Neural progenitor cell (in vitro differentiated cells): ENCODE measurements around the gene TXNRD3. TPM values are rescaled to one million over a fixed set of nuclear protein-coding genes. Genes with fewer than 3 reads are reported as not detected.

Source experiments
- DNase-seq: peaks from one replicate; pipeline ENCODE4 v3.0.0-alpha.2; 2016; ENCODE audit warnings: low spot score
- H2AFZ ChIP-seq: fragments of 200-600 bp; sonication (generic); replicated peaks from 2 replicates; pipeline ENCODE4 v1.6.1; 2016; ENCODE audit warnings: antibody characterized with exemption
- H3F3A ChIP-seq: fragments of 200-600 bp; sonication (generic); 2 replicates; pipeline ENCODE4 v1.6.1; 2016; ENCODE audit warnings: antibody characterized with exemption, low read depth
- H3K27ac ChIP-seq: fragments of 200-600 bp; sonication (generic); 2 replicates; pipeline ENCODE4 v1.5.1; 2016; ENCODE audit warnings: mild to moderate bottlenecking
- H3K27me3 ChIP-seq: fragments of 200-600 bp; sonication (generic); 2 replicates; pipeline ENCODE4 v1.6.1; 2016; ENCODE audit warnings: mild to moderate bottlenecking, moderate library complexity
- H3K36me3 ChIP-seq: fragments of 200-600 bp; sonication (generic); 2 replicates; pipeline ENCODE4 v1.5.1; 2016
- H3K4me1 ChIP-seq: fragments of 200-600 bp; sonication (generic); 2 replicates; pipeline ENCODE4 v1.6.1; 2016; ENCODE audit warnings: mixed run types
- H3K4me2 ChIP-seq: fragments of 200-600 bp; sonication (generic); 2 replicates; pipeline ENCODE4 v1.6.1; 2016
- H3K4me3 ChIP-seq: fragments of 200-600 bp; sonication (generic); 2 replicates; pipeline ENCODE4 v1.5.1; 2016
- H3K79me2 ChIP-seq: fragments of 200-600 bp; sonication (generic); 2 replicates; pipeline ENCODE4 v1.6.1; 2016; ENCODE audit warnings: low read depth
- H3K9ac ChIP-seq: fragments of 200-600 bp; sonication (generic); 2 replicates; pipeline ENCODE4 v1.6.1; 2016
- H3K9me3 ChIP-seq: fragments of 200-600 bp; sonication (generic); 2 replicates; pipeline ENCODE4 v1.5.1; 2016; ENCODE audit warnings: low read depth
- H4K20me1 ChIP-seq: fragments of 200-600 bp; sonication (generic); 2 replicates; pipeline ENCODE4 v1.6.1; 2016; ENCODE audit warnings: low read depth
- H3K27ac Mint-ChIP-seq: 3 replicates; pipeline ENCODE4 v1.8.0; 2021; ENCODE audit warnings: mixed read lengths
- H3K27me3 Mint-ChIP-seq: 2 replicates; pipeline ENCODE4 v1.8.0; 2022; ENCODE audit warnings: low read depth, mild to moderate bottlenecking, inconsistent platforms, moderate library complexity, mixed read lengths; ENCODE audit not compliant: insufficient read depth
- H3K36me3 Mint-ChIP-seq: 3 replicates; pipeline ENCODE4 v1.8.0; 2021; ENCODE audit warnings: mixed read lengths
- H3K4me1 Mint-ChIP-seq: 3 replicates; pipeline ENCODE4 v1.8.0; 2021; ENCODE audit warnings: mixed read lengths
- H3K4me3 Mint-ChIP-seq: 3 replicates; pipeline ENCODE4 v1.8.0; 2021; ENCODE audit warnings: mild to moderate bottlenecking, moderate library complexity, mixed read lengths
- H3K9me3 Mint-ChIP-seq: 3 replicates; pipeline ENCODE4 v1.8.0; 2020; ENCODE audit warnings: mixed read lengths
- CTCF ChIP-seq: fragments of 200-600 bp; sonication (generic); IDR thresholded peaks from 2 replicates; pipeline ENCODE4 v1.5.1; 2017; ENCODE audit warnings: antibody characterized with exemption, mild to moderate bottlenecking
- EZH2 ChIP-seq: fragments of 200-600 bp; sonication (generic); IDR thresholded peaks from 2 replicates; pipeline ENCODE4 v1.6.1; 2017; ENCODE audit warnings: antibody characterized with exemption, mild to moderate bottlenecking, moderate library complexity
- EZH2phosphoT487 ChIP-seq: fragments of 200-600 bp; sonication (generic); IDR thresholded peaks from 2 replicates; pipeline ENCODE4 v1.6.1; 2017; ENCODE audit warnings: antibody characterized with exemption
- total RNA-seq: library from RNA; depleted of rRNA; stranded (reverse); fragments of >200 nt; gene quantifications from 2 replicates; pipeline ENCODE4 v1.2.3, GENCODE V29; 2015; ENCODE audit warnings: low replicate concordance

Gene TXNRD3
- total RNA-seq, 1 donor from 2014 or later, result 10.3 TPM

DNA sequence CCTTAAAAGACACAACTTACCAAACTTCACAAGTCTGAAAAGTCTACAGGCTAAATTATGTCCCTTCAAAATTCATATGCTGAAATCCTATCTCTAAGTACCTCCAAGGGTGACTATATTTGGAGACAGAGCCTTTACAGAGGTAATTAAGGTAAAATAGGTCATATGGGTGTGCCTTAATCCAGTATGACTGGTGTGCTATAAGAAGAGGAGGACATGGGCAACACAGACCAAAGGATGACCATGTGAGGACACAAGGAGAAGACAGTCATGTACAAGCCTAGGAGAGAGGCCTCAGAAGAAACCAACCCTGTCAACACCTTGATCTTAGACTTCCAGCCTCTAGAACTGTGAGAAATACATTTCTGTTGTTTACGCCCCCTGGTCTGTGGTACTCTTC is 32.2 kb downstream of the TXNRD3 start:
- no peak overlapping the region for H3K4me3 ChIP-seq
- H2AFZ ChIP-seq, result no peak overlapping the region
- Mint-ChIP-seq H3K4me1 (no peaks in the 10 kb centered on the region), H3K9me3 (no peaks in the 10 kb centered on the region), H3K27ac (no peak overlapping the region), H3K4me3 (no peak overlapping the region), H3K36me3 (peaks cover 10% of the 10 kb centered on the region), H3K27me3 (no peaks in the 10 kb centered on the region)
- H3K27ac ChIP-seq, result no peak overlapping the region
- TF ChIP-seq CTCF, result no peak
- TF ChIP-seq EZH2, result no peak
- TF ChIP-seq EZH2phosphoT487, result no peak
- H3K79me2 ChIP-seq, result no peaks in the 10 kb centered on the region
- H3K36me3 ChIP-seq, result no peaks in the 10 kb centered on the region
- DNase-seq, result no peak
- H4K20me1 ChIP-seq, result no peaks in the 10 kb centered on the region
- no peaks in the 10 kb centered on the region for H3K9me3 ChIP-seq
- H3K4me1 ChIP-seq, result no peaks in the 10 kb centered on the region
- no peak overlapping the region for H3K4me2 ChIP-seq
- H3K27me3 ChIP-seq, result no peaks in the 10 kb centered on the region
- no peaks in the 10 kb centered on the region for H3F3A ChIP-seq
- no peak overlapping the region for H3K9ac ChIP-seq

DNA sequence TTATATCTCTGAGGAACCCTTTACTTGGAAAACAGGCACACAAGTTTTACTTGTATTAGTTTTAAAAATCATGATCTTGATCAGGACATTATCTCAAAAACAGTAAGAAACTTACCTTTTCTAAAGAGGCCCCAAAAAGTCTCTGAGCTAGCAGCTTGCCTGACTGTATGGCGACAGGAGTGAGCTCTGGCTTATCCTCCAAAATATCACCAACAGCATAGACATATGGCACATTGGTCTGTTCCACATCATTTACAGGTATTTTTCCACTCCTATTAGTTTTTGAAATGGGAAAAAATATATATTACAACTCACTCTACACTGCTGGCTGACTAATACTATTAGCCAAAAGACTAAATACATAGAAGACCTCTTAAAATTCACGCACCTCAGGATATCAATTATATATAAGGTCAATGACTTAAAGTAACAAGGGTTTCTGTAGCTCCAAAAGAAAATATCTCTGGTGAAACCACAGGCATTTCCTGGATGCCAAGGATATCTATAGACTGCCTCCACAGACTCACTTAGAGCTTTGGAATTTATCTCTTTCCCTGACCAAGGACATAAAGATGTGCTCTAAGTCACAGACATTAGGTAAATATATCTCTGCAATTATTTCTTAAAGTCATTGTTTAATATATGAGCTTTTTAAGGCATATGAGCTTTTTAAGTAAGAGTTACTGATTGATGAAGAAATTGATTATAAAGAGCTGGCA is 33.1 kb downstream of the TXNRD3 start:
- Histone ChIP-seq H3K9ac (no peak overlapping the region), H3K9me3 (no peaks in the 10 kb centered on the region), H3K4me1 (no peaks in the 10 kb centered on the region), H3F3A (no peaks in the 10 kb centered on the region), H3K27ac (no peak overlapping the region), H3K4me2 (no peak overlapping the region), H3K36me3 (no peaks in the 10 kb centered on the region), H3K27me3 (no peaks in the 10 kb centered on the region), H3K4me3 (no peak overlapping the region), H3K79me2 (no peaks in the 10 kb centered on the region), H4K20me1 (no peaks in the 10 kb centered on the region), H2AFZ (no peak overlapping the region)
- no peak for TF ChIP-seq CTCF
- no peak for TF ChIP-seq EZH2
- TF ChIP-seq EZH2phosphoT487, result no peak
- Mint-ChIP-seq H3K4me1 (no peaks in the 10 kb centered on the region), H3K9me3 (no peaks in the 10 kb centered on the region), H3K4me3 (no peak overlapping the region), H3K27ac (no peak overlapping the region), H3K36me3 (peaks cover 9% of the 10 kb centered on the region), H3K27me3 (no peaks in the 10 kb centered on the region)
- no peak for DNase-seq

- Mint-ChIP-seq H3K36me3 (peaks cover 9% of the 10 kb centered on the region), H3K9me3 (no peaks in the 10 kb centered on the region), H3K4me1 (no peaks in the 10 kb centered on the region), H3K4me3 (no peak overlapping the region), H3K27me3 (no peaks in the 10 kb centered on the region), H3K27ac (no peak overlapping the region)
- Histone ChIP-seq H3K27ac (no peak overlapping the region), H3F3A (no peaks in the 10 kb centered on the region), H3K27me3 (no peaks in the 10 kb centered on the region), H3K4me3 (no peak overlapping the region), H3K9me3 (no peaks in the 10 kb centered on the region), H3K36me3 (no peaks in the 10 kb centered on the region), H3K4me2 (no peak overlapping the region), H3K4me1 (no peaks in the 10 kb centered on the region), H3K9ac (no peak overlapping the region), H2AFZ (no peak overlapping the region), H4K20me1 (no peaks in the 10 kb centered on the region), H3K79me2 (no peaks in the 10 kb centered on the region)
- DNase-seq, result no peak
- TF ChIP-seq EZH2 (no peak), EZH2phosphoT487 (no peak), CTCF (no peak)
Observed at GRCh38 chr3:126621171-126621570, 33.8 kb downstream of the TXNRD3 start.
